K562 (cell line): ENCODE data around the gene SYNPR.

Experiments used
- MXI1 ChIP-seq: IDR thresholded peaks from 2 replicates; pipeline ENCODE4 v1.6.1; 2011; ENCODE audit warnings: low read depth, mild to moderate bottlenecking, improper control_type of control experiment, low read length
- RCOR1 ChIP-seq, 2 experiments: IDR thresholded peaks; 2 replicates each; pipeline ENCODE4 v1.6.1; 2012; ENCODE audit warnings: low read depth in 2 of 2, low read length in 2 of 2, borderline replicate concordance in 1 of 2, improper control_type of control experiment in 1 of 2
- REST ChIP-seq, 2 experiments: fragments of 450-650 bp; formaldehyde crosslinking in 1 of 2; IDR thresholded peaks; 2 replicates each; pipeline versions ENCODE4 v1.4.0 to v1.6.1; 2014 to 2020; ENCODE audit warnings: mild to moderate bottlenecking in 2 of 2, borderline replicate concordance in 1 of 2, low read depth in 1 of 2
- SRSF1 ChIP-seq: fragments of 200-400 bp; formaldehyde crosslinking; IDR thresholded peaks from 2 replicates; pipeline ENCODE4 v1.6.1; 2017; ENCODE audit warnings: mild to moderate bottlenecking, low read depth, low read length, moderate library complexity

GRCh38 chr3:63308072-63308471 is 30.0 kb downstream of the SYNPR start:
- TF ChIP-seq MXI1: no peak
- no peak for TF ChIP-seq SRSF1
- TF ChIP-seq RCOR1 (IDR thresholded peaks at IDR 0.05; ENCODE audit: borderline replicate concordance in 1 of 2, low read depth in 2 of 2, low read length in 2 of 2): no peak
- no peak for TF ChIP-seq REST (IDR thresholded peaks at IDR 0.05; ENCODE audit: borderline replicate concordance)
- no peak for TF ChIP-seq REST (CRISPR knock-in tag; IDR thresholded peaks at IDR 0.05; ENCODE audit: low read depth)
